EL (cell line): ENCODE results near the gene RNF113B.

Experiments used
- DNase-seq: peaks from one replicate; pipeline ENCODE4 v3.0.0-alpha.2; 2016

RNF113B gene

GRCh38 chr13:98176777-98177608 is at the start of gene RNF113B:
RNF113B (minus strand) TSS chr13:98177269; CDS start chr13:98177236, 33 bp downstream.
- DNase-seq, result no peak

- DNase-seq, result no peak
Measured at GRCh38 chr13:98226496-98226895, 49.4 kb upstream of the RNF113B start.

DNA sequence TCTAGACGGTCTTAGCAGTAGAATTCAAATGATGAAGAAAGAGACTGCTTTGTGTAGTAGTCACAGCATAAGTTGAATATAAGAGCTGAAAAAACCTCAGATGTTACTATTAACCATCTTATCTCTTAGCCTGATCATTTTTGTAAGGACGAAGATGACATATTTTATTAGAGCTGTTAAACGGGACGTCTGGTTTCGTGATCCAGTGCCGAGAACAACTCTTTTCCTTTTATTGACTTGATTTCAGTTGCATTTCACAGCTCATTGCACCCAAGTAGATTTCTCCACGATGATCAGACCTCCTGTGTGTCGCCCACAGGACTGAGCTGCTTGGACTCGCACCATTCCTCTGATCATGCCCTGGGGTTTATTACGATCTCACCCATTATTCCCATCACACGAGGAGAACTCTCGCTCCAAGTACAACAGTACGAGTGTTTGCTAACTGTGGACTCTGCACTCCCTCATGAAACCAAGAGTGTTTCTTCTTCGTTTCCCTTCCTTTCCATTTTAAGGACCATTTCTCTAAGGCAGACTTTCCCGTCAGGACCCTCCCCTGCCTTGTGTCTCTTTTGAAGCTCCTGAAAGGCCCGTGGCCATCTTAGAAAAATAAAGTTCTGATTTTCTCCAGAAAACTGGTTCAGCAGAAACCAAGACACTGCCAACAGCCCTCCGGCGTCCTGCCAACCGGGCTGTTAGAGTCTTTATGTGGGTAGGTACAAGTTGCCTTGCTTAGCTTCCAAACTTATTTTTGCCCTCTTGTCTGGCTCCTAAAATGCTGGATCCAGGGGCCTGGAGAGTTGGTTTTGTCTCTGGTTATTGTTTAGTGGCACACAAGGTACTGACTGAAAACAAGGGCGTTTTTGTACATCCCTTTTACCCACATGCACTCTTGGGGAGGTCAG is 48.2 kb upstream of the RNF113B start:
- DNase-seq, result no peak

- DNase-seq, result no peak
Measured at GRCh38 chr13:98224557-98224956, 47.5 kb upstream of the RNF113B start.

DNA sequence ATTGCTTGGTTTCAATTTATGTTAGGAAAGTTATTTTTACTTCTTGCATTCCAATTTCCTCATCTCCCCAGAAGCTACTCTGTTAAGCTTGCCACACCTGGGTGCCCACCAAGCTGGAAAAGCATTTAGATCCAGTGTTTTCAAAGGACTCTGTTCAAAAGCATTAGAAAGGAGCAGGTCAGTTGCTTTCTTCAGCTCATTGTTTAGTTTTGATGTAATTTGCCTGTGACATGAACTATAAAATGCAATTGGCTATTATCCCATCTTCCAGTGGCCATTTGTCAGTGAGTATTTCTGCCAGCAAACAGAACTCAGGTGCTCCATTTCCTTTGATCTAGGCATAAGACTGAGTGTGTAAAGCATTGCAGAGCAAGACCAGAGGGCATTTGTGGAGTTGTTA is 46.7 kb upstream of the RNF113B start:
- DNase-seq, result no peak

DNA sequence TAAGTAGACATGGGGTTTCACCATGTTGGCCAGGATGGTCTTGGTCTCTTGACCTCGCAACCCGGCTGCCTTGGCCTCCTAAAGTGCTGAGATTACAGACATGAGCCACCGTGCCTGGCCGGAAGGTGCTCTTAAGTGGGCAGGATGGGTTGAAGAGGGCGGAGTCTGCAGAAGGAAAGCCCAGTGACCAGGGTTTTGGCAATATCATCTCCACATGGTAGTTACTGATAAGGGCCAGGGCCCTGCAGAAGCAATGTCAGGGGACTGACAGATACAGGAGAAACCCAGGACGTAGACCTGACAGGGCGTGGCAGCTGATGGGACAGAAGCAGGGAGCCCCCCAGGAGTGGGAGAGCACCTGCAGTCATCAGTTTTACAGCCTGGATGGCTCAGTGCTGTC is 45.7 kb upstream of the RNF113B start:
- DNase-seq, result no peak

DNA sequence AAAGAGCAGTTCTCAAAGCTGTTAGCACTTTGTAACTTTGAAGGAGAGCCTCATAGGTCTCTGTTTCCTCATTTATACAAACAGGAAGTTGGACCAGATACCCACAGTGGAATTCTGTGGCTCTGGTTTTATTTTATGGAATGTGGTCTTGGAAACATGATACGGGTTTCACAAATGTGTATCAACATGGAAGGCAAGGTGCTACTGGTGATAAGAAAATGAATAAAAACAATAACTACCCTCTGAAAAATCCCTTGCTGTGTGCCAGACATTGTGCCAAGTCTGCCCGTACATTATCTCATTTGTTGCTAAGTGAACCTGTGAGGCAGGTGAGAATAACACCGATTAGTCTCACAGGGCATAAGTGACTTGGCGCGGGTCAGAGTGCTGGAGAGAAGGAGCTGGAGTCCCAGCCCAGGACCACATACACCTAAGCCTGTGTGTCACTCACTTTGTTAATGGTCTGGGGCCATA is 45.0 kb upstream of the RNF113B start:
- peak; percentile 63 for DNase-seq

- DNase-seq, result no peak
Measured at GRCh38 chr13:98221234-98221633, 44.2 kb upstream of the RNF113B start.

GRCh38 chr13:98220271-98220791 is 43.3 kb upstream of the RNF113B start:
- no peak for DNase-seq

DNA sequence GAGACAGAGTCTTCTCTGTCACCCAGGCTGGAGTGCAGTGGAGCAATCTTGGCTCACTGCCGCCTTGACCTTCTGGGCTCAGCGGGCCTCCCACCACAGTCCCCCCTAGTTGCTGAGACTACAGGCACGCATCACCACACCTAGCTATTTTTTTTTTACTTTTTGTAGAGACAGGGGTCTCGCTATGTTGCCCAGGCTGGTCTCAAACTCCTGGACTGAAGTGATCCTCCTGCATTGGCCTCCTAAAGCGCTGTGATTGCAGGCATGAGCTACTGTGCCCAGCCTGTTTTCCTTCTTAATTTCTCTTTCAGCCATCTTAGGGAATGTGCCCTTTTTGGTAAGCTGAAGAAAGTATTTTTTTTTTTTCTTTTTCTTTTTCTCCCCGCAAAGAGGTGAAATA is 42.6 kb upstream of the RNF113B start:
- DNase-seq, result no peak

- no peak for DNase-seq
Measured at GRCh38 chr13:98217597-98217996, 40.5 kb upstream of the RNF113B start.

DNA sequence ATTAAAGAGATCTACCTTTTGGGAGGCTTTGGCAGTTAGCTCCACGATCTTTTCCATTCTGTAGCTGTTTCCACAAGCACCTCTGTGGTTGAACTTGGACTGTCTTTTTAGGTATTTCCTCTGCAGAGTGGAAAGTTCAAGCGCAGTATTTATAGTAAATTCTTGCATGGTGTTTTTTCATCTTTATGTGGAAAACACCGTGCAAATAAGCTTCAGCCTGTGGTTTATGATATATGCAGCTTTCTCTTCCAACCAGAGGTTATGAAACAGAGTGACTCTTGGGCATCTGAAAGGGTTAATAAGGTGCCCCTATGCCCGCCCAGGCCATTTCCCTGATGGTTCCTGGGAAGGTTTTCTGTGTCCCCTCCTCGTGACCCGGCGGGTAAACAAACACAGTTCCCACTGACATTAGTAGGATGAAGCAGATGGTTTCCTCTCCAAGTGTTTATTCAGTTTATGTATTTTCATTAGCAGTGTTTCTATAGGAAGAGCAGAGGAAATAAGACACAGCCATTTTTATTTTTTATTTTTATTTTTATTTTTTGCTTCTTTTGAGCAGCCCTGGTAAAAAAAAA is 39.7 kb upstream of the RNF113B start:
- no peak for DNase-seq

DNA sequence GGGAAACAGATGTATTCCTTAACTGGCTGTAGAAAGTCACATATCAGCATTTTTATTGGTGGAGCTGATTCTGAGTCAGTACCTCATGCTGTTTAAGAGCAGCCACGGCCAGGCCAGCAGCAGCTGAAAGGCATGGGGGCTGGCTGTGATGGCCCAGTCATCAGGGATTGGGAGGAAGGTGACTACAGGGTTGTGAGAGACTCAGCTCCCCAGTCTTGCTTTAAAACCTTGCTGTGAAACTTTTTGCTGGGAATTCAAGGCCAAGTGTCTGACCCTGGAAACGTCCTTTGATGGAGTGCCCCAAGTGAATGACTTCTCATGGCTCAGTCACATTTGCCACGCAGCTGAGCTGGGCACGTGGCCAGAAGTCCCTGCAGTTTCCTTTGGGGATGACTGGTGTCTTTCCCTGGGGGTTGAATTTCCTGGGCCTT is 39.1 kb upstream of the RNF113B start:
- DNase-seq, result peak; percentile 92

- DNase-seq, result no peak
Measured at GRCh38 chr13:98215508-98215907, 38.4 kb upstream of the RNF113B start.

GRCh38 chr13:98214707-98215106 is 37.6 kb upstream of the RNF113B start:
- DNase-seq, result no peak

DNA sequence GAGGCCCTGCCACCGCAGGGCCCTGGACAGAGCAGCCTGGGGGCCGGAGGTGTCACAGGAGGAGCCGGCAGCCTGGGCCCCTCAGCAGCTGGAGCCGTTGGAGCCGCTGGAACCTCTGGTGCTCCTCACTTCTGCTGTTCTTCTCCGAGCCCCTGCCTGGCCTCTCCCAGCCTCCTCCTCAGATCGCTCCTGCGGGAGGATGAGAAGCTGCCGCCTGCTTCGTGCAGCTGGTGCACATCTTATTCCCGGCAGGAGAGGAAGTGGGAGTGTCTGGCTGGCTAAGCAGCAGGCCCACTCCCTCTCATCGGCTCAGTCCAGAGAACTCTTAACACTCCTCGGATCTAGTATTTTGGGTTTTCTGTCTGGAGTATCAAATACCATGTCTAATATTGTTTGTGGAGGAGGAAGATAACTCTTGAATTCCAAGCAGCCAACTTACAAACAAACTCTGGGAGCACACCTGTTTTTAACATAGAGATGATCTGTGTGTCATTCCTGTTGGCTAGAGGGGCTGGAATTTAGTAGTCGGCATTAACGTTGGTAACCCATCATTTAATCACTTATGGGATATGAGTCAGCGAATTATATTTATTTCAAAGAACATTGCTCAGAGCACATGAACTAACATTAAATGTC is 37.1 kb upstream of the RNF113B start:
- peak; percentile 71 for DNase-seq

DNA sequence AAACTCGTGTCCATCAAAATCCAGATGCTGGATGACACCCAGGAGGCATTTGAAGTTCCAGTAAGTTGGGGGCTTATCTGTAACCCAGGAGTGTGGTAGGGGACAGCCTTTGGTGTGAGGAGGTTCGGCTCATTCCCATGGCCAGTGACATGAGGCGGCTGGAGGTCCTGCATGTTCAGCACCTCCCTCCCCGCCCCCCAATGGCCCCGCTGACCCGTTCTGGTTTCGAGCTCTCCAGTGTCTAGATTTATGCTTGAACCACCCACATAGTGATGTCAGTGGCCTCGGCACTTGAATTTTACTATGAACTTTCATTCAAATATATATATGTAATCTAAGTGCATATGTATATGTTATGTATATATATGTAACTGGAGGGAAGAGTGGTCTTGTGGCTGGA is 36.3 kb upstream of the RNF113B start:
- no peak for DNase-seq

DNA sequence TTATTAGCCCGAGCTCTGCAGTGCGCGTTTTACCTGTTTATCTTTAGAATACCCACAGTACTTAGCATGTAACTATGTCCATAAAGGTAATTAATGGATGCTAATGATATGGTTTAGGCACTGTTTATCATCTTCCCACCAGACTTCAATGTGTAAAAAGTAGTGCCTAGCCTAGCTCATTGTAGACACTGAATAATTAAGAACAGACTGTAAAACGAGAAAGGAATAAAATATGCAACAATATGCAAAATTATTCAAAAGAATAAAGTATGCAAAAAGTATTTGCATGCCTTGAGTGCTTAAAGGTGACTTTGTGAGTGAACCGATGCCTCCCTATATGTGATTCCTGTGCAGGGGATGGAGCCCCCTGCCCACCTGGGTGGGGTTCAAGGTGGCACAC is 35.7 kb upstream of the RNF113B start:
- no peak for DNase-seq

DNA sequence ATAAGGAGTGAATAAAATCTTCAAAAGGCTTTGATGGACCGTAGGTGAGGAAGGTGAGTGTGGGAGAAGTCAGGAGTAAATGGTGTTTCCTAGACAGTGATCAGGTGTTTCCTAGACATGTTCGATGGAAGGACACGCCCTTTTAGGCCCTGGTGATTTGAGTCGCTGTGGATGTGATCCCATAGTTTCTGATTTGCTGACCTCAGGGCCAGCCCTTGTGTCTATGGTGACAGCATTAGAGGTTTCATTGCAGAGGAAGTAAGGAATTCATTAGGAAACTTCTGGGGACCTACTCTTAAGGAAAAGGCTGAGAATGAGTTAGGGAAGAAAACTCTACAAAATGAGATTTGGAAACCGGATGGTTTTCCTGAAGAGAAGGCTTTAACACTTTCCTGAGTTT is 31.5 kb upstream of the RNF113B start:
- DNase-seq, result no peak

- peak; percentile 79 for DNase-seq
Measured at GRCh38 chr13:98207416-98207815, 30.3 kb upstream of the RNF113B start.

DNA sequence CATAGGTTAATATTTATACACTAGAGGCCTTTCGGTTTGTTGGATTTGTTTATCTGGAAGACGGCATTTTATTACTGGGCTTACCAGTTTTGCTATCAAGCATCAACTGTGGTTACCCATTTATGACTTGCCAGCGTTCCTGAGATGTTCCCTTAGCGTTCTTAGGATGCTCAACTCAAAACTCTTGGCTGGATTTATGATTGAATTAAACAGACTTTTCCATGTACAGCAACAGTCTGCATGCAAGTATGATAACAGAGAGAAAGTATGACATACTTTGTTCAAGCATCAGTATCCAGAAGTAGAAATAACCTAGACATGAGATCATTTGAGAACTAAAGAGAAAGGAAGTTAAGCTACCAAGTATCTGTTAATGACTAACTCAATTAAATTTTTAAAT is 29.9 kb upstream of the RNF113B start:
- peak; percentile 94 for DNase-seq

GRCh38 chr13:98204546-98204945 is 27.5 kb upstream of the RNF113B start:
- DNase-seq, result no peak
